C4-2B (cell line): ENCODE results near the gene NT5DC4.

Source experiments
- H3K27ac ChIP-seq: fragments of 450-650 bp; 2 replicates; pipeline ENCODE4 v1.5.1; 2017
- CTCF ChIP-seq: fragments of 450-650 bp; conservative IDR thresholded peaks from 2 replicates; pipeline ENCODE4 v1.5.1; 2017; ENCODE audit warnings: mild to moderate bottlenecking
- ZFX ChIP-seq: fragments of 450-650 bp; IDR thresholded peaks from 2 replicates; pipeline ENCODE4 v1.6.1; 2017

NT5DC4 gene

GRCh38 chr2:112730791-112731190 is 10.0 kb downstream of the NT5DC4 start:
- TF ChIP-seq ZFX (no peak), CTCF (no peak)
- no peak overlapping the region for H3K27ac ChIP-seq

DNA sequence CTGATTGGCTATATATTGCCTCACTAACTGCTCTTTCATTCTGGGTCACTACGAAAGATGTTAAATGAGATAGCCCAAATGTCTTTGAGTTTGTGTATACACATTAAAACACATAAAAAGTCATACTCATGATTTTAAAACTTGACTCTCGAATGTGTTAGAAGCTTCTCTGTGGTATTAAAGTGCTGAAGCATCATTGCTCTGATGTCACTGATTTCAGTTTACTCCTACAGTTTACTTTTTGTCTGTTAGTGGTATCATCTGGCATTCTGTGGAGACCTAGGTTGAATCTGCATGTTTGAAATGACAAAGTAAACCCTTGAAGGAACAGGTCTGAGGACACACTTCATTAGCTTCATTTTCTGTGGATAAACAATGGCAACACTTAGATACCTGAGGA is 10.7 kb downstream of the NT5DC4 start:
- TF ChIP-seq ZFX (no peak), CTCF (no peak)

DNA sequence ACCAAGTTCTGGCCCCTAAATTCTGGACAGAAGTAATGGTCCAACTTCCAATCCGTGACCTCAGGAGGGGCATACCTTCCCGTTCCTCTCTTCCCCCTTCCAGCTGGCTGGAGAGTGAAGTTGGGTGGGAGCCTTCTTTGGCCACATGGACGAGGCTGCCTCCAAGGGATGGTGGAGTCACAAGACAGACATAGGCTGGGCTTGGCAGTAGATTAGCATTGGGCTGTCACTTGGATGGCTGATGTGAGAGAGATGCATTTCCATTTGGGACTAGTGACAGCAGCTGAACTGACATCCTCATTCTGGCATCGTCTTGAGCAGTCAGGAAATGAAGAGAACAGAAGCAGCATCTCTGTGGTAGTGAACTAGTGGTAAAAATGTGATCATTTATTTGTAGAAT is 12.6 kb downstream of the NT5DC4 start:
- no peak overlapping the region for H3K27ac ChIP-seq
- TF ChIP-seq CTCF (no peak), ZFX (no peak)

More for the DNA sequence above, 10.7 kb downstream of the NT5DC4 start:
- no peak overlapping the region for H3K27ac ChIP-seq

DNA sequence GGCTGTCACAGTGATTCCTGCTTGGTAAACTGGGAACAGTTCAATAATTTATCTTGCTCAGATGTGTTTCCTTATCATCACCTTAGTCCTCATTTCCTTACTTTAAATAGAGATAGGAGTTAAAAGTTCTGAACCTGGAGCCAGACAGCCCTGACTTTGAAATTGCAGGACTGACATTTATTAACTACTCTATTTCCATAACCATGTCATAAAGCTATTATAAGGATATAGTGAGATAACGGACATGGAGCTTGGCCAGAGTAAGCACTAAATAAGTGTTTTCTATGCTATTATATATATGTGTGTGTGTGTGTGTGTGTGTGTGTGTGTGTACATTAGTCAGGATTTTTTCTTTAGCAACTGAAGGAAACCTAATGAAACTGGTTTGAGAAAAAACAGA is 13.1 kb downstream of the NT5DC4 start:
- TF ChIP-seq ZFX, result no peak
- no peak for TF ChIP-seq CTCF
- no peak overlapping the region for H3K27ac ChIP-seq

GRCh38 chr2:112737542-112738232 is 16.9 kb downstream of the NT5DC4 start:
- TF ChIP-seq ZFX, result no peak
- TF ChIP-seq CTCF, result no peak
- no peak overlapping the region for H3K27ac ChIP-seq

DNA sequence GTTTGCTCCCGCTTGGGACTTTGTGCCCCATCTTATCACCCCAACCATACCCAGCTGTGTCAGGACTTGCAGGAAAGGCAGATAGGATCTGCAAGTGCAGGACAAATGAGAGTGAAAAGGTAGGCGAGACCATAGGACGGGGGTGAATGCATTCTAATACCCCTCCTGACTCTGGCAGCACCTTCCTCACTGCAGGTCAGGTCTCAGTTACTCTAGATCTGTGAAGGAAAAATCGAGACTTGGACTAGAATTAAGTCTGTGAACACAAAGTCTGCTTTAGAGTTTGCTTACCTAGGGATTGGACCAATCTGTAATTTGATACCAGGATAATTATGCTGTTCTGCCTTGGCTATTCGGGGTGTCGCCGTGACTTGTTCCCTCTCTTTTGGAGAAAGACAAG is 19.7 kb downstream of the NT5DC4 start:
- TF ChIP-seq CTCF (no peak), ZFX (no peak)
- no peak overlapping the region for H3K27ac ChIP-seq

DNA sequence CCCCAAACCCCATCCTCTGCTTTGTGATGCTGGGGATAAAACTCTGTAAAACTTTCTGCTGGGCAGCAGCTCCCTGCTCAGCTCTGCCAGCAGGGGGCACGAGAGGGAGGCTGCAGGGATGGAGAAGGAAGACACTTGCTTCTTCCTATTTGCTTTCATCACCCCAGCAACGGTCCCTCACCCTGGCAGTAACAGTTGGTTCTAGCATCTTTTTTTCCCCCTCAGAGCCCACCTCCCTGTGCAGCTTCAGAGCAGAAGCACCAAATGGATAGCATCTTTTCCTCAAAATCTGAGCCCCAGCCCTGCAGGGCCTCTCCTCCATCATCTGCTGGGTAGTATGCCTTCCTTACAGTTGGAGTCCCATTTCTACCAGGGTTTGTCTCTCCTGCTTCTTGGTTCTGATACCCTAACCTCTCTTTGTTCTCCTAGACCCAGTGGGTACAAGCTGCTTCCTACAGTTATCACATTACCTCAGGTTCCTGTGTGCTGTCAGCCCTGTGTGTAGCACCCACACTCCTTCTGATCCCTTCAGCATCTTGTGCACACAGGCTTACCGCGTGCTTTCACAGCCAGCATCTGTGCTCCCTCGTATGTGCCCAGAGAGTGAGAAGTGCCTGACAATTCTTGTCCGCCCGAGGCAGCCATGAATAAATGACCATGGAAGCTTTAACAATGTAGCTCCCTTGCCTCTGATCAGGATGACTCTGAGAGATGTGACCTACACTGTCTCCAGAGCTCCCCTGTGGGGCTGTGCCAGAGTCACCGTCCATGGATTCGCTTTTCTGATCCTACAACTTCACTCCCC is 29.1 kb downstream of the NT5DC4 start:
- H3K27ac ChIP-seq, result no peak overlapping the region
- no peak for TF ChIP-seq ZFX
- peak; percentile 92 for TF ChIP-seq CTCF
